ENCODE results near the gene ZNF700. TPM values are rescaled to one million over a fixed set of nuclear protein-coding genes. Genes with fewer than 3 reads are reported as not detected.

ZNF700 gene
- total and polyA plus RNA-seq, 12 donors, result 2.4 to 11.3 (median 4.4) TPM

DNA sequence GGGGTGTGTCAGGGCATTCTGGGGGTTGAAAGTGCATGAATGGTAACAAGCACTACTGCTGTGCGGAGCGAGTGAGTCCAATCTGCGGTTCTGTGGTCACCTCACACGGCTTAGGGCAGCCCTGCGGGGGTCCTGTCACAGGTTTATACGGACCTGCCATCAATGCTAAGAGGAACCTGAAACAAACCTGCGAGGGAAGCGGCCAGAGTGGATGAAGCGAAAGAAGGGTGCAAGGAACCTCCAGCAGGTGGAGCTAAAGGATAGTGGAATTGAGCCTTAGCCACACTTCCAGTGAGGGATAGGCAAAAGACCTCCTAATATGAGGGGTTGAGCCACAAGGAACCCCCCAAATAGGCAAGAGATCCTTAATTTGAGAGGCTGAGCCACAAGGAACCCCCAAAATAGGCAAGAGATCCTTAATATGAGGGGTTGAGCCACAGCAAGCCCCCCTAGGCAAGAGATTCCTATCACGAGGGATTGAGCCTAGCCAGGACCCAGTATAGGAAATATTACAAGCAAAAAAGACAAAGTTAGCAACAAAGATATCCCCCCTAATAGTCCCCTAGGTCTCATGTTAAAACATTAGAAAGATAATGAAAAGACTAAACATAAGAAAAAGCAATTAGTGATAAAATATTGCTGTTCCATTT lies 43.6 kb upstream of the ZNF700 start:
- intact Hi-C loops (cut with DNase I), result loop anchor here (1.0 to 10.0 kb wide), 11 partner anchors 41 to 266 kb away; partner anchors contain the start of genes ZNF20 (in 7 of the 10) and ZNF491 (in 3 of the 10)

DNA sequence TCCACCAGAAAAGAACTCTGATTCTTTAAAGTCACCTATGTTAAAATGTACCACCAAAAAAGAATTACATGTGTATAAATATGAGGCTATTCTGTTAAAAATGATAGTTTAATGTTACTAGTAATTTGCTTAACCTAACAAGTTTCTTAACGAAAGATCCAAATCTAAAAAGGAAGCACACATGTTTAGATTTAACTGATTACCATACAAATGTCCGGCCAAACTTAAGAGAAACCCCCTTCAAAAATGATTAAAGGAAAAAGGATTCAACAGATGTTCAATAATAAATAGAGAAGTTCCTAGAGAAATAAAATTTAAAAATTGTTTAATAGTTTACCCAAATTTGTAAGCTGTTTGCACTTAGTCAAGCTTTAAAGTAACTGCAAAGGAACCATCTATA lies 42.3 kb upstream of the ZNF700 start:
- intact Hi-C loops (cut with DNase I), result loop anchor here (5.0 to 10.0 kb wide), 8 partner anchors 40 to 265 kb away; partner anchors contain the start of genes ZNF20 (in 3 of the 10) and ZNF491 (in 3 of the 10)
- ATAC-seq, result no peak
- WGBS, 2 donors, result 62 to 72% methylated on average over 2 of the region's 2 CpGs

More for the DNA sequence above, 43.6 kb upstream of the ZNF700 start:
- peak; percentile 64 to 86 (median 72) for ATAC-seq
- Histone ChIP-seq H3K36me3 (no peaks in the 10 kb centered on the region), H3K27ac (no peak overlapping the region), H3K27me3 (no peaks in the 10 kb centered on the region), H3K4me1 (peaks cover 0 to 5% (median 0%) of the 10 kb centered on the region in 9 donors), H3K4me3 (no peak overlapping the region), H3K9me3 (peaks cover 0 to 3% (median 0%) of the 10 kb centered on the region in 11 donors)
- TF ChIP-seq, protein P1, sequence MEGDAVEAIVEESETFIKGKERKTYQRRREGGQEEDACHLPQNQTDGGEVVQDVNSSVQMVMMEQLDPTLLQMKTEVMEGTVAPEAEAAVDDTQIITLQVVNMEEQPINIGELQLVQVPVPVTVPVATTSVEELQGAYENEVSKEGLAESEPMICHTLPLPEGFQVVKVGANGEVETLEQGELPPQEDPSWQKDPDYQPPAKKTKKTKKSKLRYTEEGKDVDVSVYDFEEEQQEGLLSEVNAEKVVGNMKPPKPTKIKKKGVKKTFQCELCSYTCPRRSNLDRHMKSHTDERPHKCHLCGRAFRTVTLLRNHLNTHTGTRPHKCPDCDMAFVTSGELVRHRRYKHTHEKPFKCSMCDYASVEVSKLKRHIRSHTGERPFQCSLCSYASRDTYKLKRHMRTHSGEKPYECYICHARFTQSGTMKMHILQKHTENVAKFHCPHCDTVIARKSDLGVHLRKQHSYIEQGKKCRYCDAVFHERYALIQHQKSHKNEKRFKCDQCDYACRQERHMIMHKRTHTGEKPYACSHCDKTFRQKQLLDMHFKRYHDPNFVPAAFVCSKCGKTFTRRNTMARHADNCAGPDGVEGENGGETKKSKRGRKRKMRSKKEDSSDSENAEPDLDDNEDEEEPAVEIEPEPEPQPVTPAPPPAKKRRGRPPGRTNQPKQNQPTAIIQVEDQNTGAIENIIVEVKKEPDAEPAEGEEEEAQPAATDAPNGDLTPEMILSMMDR (IDR thresholded peaks at IDR 0.05), result peak; percentile 41 to 80 (median 72)
- peak; percentile 11 to 53 for DNase-seq
- 14 to 15% methylated on average over 10 of the region's 10 CpGs for WGBS, 2 donors

DNA sequence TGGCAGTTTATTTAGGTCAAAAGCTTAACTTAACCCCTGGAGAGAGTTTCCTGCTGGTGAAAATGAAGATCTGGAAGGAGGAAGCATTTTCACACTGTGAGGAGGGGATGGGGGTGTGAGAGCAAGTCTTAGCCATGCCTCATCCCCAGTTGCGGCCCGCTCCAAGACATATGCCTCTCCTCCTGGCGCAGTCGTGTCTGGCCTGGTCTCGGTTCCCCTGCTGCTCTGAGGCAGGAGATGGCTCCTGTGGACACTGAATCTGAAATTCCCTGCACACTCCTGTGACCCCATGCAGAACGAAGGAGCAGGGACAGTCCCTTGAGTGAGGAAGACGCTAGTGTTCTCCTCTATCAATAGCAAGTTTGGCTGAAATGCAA lies 37.7 kb upstream of the ZNF700 start:
- DNase-seq, result no peak
- 20 to 21% methylated on average over 7 of the region's 7 CpGs for WGBS, 2 donors

More for the DNA sequence above, 42.3 kb upstream of the ZNF700 start:
- Histone ChIP-seq H3K9me3 (peaks cover 0 to 3% (median 0%) of the 10 kb centered on the region in 11 donors), H3K4me3 (no peak overlapping the region), H3K36me3 (no peaks in the 10 kb centered on the region), H3K27me3 (no peaks in the 10 kb centered on the region), H3K4me1 (peaks cover 0 to 10% (median 6%) of the 10 kb centered on the region in 9 donors), H3K27ac (no peak overlapping the region)
- TF ChIP-seq, protein P1 (IDR thresholded peaks at IDR 0.05), result no peak
- DNase-seq, result no peak

More for the DNA sequence above, 37.7 kb upstream of the ZNF700 start:
- ATAC-seq, result peak; percentile 3 to 53 (median 32)
- Histone ChIP-seq H3K27ac (peak overlapping the region in 8 of 10 donors; percentile 26 to 90 (median 82)), H3K27me3 (no peaks in the 10 kb centered on the region), H3K4me1 (peaks cover 3 to 18% (median 12%) of the 10 kb centered on the region in 9 donors), H3K4me3 (peak overlapping the region in 9 of 10 donors; percentile 56 to 83 (median 81)), H3K36me3 (no peaks in the 10 kb centered on the region), H3K9me3 (no peaks in the 10 kb centered on the region)
- TF ChIP-seq, protein P1 (IDR thresholded peaks at IDR 0.05), result no peak
- intact Hi-C loops (cut with DNase I), result loop anchor here in 3 of 10 donors (5.0 to 10.0 kb wide), 3 partner anchors 35 to 258 kb away; partner anchors contain the start of genes ZNF20 (in 1 of the 3) and ZNF491 (in 1 of the 3)
